Stomach (tissue), 9 donors: Measurements from ENCODE around the gene QRICH2. TPM values are rescaled to one million over a fixed set of nuclear protein-coding genes. Genes with fewer than 3 reads are reported as not detected.

Experiments used
- DNase-seq, 2 donors: peaks; one replicate each; pipeline versions ENCODE4 v3.0.0 to v3.0.0-alpha.2; 2013 to 2019
- H3K27ac ChIP-seq, 5 donors: fragments of 200-600 bp in 4 of 5; sonication (generic) in 4 of 5; one replicate each; pipeline ENCODE4 v1.5.1; 2013 to 2019; ENCODE audit warnings: mild to moderate bottlenecking in 1 of 5, moderate library complexity in 1 of 5
- H3K27me3 ChIP-seq, 3 donors: fragments of 200-600 bp; sonication (generic); one replicate each; pipeline ENCODE4 v1.5.1; 2017 to 2019; ENCODE audit warnings: mixed run types in 1 of 3
- H3K36me3 ChIP-seq, 4 donors: fragments of 200-600 bp; sonication (generic); 1 replicate in 3 of 4; 2 replicates in 1 of 4; pipeline ENCODE4 v1.5.1; 2016 to 2019
- H3K4me1 ChIP-seq, 4 donors: fragments of 200-600 bp; sonication (generic); one replicate each; pipeline ENCODE4 v1.5.1; 2016 to 2019
- H3K4me3 ChIP-seq, 4 donors: fragments of 200-600 bp; sonication (generic) in 3 of 4; one replicate each; pipeline ENCODE4 v1.5.1; 2016 to 2019; ENCODE audit warnings: mild to moderate bottlenecking in 1 of 4
- H3K9me3 ChIP-seq, 4 donors: fragments of 200-600 bp; sonication (generic); one replicate each; pipeline ENCODE4 v1.5.1; 2016 to 2019
- EP300 ChIP-seq: sonication (generic); formaldehyde crosslinking; IDR thresholded peaks from one replicate; pipeline ENCODE4 v1.6.1; 2017; ENCODE audit warnings: antibody characterized with exemption
- POLR2A ChIP-seq, 4 donors: fragments of 450-650 bp; IDR thresholded peaks; one replicate each; pipeline ENCODE4 v1.6.1; 2016; ENCODE audit warnings: antibody characterized with exemption in 4 of 4, control low read depth in 2 of 4, mild to moderate bottlenecking in 1 of 4, moderate library complexity in 1 of 4
- POLR2AphosphoS5 ChIP-seq, 3 donors: sonication (generic); formaldehyde crosslinking; IDR thresholded peaks; one replicate each; pipeline ENCODE4 v1.6.1; 2016; ENCODE audit warnings: antibody characterized with exemption in 3 of 3
- WGBS, 5 donors: extraction: QIAGEN DNeasy Blood & Tissue Kit in 3 of 5; methylation state at CpG; one replicate each; pipeline versions ENCODE4 v1.1.5 to v1.1.7; 2013 to 2018; 5-methylcytosine and 5-hydroxymethylcytosine counted together
- intact Hi-C: fragments of 100-400 bp; cut with DNase I; formaldehyde crosslinking; loops from one replicate; pipeline ENCODE4 v1.15.1; 2023; ENCODE audit warnings: low total_unique reads
- polyA plus RNA-seq, 3 donors: library from polyadenylated mRNA; stranded (reverse); fragments of 200-250 nt; gene quantifications; one replicate each; pipeline ENCODE4 v1.2.3, GENCODE V29; 2013
- total RNA-seq, 5 donors: library from RNA; depleted of rRNA; stranded (reverse); fragments of >200 nt; gene quantifications; one replicate each; pipeline versions ENCODE4 v1.1.0 to v1.2.3, GENCODE V29; 2014 to 2016
- TF ChIP-seq, protein P1 (sequence below), 7 experiments: fragments of 450-650 bp in 4 of 7; fragments of 200-600 bp in 3 of 7; sonication (generic) in 3 of 7; IDR thresholded peaks; one replicate each; pipeline ENCODE4 v1.5.1; 2016 to 2019; ENCODE audit warnings: antibody characterized with exemption in 7 of 7, control low read depth in 2 of 7, mild to moderate bottlenecking in 1 of 7
- donor health status: healthy with polysubstance abuse.
- donor health status: Bipolar disorder and iron deficiency.
- donor health status: healthy.

QRICH2 gene
- total and polyA plus RNA-seq, 8 donors, result 0.72 to 12.5 (median 3.9) TPM

DNA sequence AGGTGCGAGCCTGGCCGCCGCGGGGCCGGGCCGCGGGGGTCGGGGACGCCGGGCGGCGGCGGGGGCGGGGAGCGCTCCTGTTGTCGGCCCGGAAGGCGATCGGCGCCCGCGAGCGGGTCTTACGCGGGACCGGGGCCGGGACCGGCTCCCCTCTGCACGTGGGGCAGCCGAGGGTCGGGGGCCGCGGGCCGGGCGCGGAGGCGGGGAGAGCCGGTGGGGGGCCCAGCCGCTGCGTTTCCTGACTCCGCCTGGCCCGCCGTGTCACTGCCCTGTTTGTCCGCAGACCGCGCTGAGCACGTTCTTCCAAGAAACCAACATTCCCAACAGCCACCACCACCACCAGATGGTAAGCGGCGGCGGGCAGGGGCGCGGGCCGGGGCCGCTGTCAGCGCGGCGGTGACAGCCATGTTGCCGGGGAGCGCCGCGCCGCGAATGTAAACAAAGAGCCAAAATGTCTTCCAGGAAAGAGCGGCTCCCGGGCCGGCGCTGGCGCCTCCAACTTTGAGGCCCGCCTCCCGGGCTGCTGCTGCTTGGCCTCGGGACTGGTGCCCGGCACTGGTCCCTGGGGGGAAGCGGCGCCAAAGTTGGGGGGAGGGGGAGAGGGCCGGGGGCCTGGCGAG is 42.3 kb downstream of the QRICH2 start:
- peak; percentile 76 to 88 for DNase-seq
- WGBS, 5 donors, result 0 to 1% (median 0%) methylated on average over 17 to 76 of the region's 76 CpGs
- Histone ChIP-seq H3K4me3 (peak overlapping the region; percentile 71 to 95 (median 84)), H3K36me3 (peaks cover 4 to 29% (median 20%) of the 10 kb centered on the region in 4 donors), H3K4me1 (peaks cover 71 to 87% (median 83%) of the 10 kb centered on the region in 4 donors), H3K27me3 (no peaks in the 10 kb centered on the region), H3K27ac (peak overlapping the region; percentile 87 to 100 (median 96)), H3K9me3 (no peaks in the 10 kb centered on the region)
- intact Hi-C loops, result no loop called here
- TF ChIP-seq POLR2AphosphoS5 (IDR thresholded peaks at IDR 0.05) (peak in 2 of 3 donors; percentile 23 to 43), EP300 (no peak)

DNA sequence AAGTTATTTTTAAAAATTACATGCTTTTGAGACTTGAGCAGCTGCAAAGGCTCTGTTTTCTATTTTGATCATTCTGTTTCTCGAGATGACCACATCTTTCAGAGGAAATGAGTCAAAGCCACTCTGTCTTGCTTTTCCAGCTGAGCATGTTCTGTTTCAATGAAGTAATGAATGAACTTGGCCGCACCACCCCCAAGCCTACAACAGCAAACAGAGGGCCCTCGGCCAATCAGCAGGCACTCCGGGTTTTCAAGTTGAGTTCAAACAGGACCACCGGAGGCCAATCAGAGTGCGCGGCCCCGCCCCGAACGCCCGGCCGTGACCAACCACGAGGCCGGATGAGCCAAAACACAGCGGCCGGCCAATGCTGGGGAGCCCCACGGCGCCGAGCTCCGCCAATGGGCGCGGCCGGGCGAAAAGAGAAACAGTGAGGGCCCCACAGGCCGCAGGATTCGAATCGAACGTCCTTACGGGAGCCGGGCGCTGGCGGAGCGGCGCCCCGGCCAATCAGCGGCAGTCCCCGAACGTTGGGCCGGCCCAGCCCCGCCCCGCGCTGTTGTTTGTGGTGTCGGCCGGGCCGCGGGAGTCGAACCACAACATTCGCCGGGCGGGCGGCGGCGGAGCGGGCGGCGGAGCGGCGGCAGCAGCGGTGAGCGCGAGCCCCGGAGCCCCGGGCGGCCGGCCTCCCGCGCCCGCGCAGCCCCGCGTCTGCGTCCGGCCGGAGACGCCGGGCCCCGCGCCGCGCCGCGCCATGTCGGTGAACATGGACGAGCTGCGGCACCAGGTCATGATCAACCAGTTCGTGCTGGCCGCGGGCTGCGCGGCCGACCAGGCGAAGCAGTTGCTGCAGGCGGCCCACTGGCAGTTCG is 43.1 kb downstream of the QRICH2 start, which contains the start of gene UBALD2:
Gene UBALD2 (plus strand): TSS at position 594 of the 869 bp plus-strand sequence. CDS start 158 bp downstream, at position 752.
- Histone ChIP-seq H3K4me1 (peaks cover 76 to 87% (median 83%) of the 10 kb centered on the region in 4 donors), H3K4me3 (peak within 1 kb of the TSS; percentile 71 to 95 (median 84)), H3K9me3 (no peaks in the 10 kb centered on the region), H3K27me3 (no peaks in the 10 kb centered on the region), H3K36me3 (peaks cover 0 to 22% (median 12%) of the 10 kb centered on the region in 4 donors), H3K27ac (peak within 1 kb of the TSS; percentile 87 to 100 (median 96))
- 0 to 1% (median 0%) methylated on average over 31 to 94 of the region's 94 CpGs for WGBS, 5 donors
- TF ChIP-seq EP300, result no peak
- TF ChIP-seq, protein P1, sequence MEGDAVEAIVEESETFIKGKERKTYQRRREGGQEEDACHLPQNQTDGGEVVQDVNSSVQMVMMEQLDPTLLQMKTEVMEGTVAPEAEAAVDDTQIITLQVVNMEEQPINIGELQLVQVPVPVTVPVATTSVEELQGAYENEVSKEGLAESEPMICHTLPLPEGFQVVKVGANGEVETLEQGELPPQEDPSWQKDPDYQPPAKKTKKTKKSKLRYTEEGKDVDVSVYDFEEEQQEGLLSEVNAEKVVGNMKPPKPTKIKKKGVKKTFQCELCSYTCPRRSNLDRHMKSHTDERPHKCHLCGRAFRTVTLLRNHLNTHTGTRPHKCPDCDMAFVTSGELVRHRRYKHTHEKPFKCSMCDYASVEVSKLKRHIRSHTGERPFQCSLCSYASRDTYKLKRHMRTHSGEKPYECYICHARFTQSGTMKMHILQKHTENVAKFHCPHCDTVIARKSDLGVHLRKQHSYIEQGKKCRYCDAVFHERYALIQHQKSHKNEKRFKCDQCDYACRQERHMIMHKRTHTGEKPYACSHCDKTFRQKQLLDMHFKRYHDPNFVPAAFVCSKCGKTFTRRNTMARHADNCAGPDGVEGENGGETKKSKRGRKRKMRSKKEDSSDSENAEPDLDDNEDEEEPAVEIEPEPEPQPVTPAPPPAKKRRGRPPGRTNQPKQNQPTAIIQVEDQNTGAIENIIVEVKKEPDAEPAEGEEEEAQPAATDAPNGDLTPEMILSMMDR (IDR thresholded peaks at IDR 0.05), result no peak
- TF ChIP-seq POLR2A (IDR thresholded peaks at IDR 0.05), result peak in 1 of 4 donors; percentile 45
- peak; percentile 76 to 97 (median 96) for TF ChIP-seq POLR2AphosphoS5 (IDR thresholded peaks at IDR 0.05)
- intact Hi-C loops, result no loop called here
- DNase-seq, result peak; percentile 100

DNA sequence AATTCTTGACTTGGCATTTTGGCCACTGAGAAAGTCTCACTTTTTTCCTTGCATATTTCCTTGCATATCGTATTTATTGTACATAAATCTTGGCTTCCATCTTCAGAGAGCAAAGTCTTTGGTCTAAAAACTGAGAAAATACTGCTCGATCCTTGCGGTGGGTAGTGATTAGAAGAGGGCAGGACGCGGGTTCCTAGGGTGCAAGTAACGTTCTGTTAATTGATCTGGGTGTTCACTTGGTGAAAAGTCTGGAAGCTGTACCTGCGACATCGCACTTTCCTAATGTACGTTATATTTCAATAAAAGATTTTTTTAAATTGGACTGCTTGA is 43.7 kb downstream of the QRICH2 start:
- DNase-seq, result no peak
- H3K27me3 ChIP-seq, result no peaks in the 10 kb centered on the region
- WGBS, 5 donors, result 26 to 45% (median 34%) methylated on average over 9 of the region's 9 CpGs
- H3K9me3 ChIP-seq, result no peaks in the 10 kb centered on the region
- intact Hi-C loops, result no loop called here
- H3K36me3 ChIP-seq, result peaks cover 0 to 16% (median 7%) of the 10 kb centered on the region in 4 donors
- H3K4me1 ChIP-seq, result peaks cover 76 to 86% (median 83%) of the 10 kb centered on the region in 4 donors
- peak overlapping the region; percentile 71 to 100 (median 94) for H3K27ac ChIP-seq
- no peak overlapping the region for H3K4me3 ChIP-seq
- TF ChIP-seq POLR2A (IDR thresholded peaks at IDR 0.05) (no peak), EP300 (no peak), POLR2AphosphoS5 (IDR thresholded peaks at IDR 0.05) (no peak)
- TF ChIP-seq, protein P1 (IDR thresholded peaks at IDR 0.05), result no peak

DNA sequence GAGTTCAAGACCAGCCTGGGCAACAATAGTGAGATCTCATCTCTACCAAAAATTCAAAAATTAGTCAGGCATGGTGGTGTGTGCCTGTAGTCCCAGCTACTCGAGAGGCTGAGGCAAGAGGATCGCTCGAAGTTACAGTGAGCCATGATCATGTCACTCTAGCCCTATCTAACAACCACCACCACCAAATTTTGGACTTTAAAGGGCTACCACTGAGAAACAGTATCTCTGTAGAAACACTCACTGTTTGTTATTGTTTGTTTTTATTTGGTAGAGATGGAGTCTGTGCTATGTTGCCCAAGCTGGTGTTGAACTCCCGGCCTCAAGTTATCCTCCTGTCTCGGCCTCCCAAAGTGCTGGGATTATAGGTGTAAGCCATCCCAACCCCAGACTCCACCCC is 44.2 kb downstream of the QRICH2 start:
- 83 to 94% (median 92%) methylated on average over 5 of the region's 5 CpGs for WGBS, 5 donors
- TF ChIP-seq, protein P1 (IDR thresholded peaks at IDR 0.05), result no peak
- TF ChIP-seq EP300 (no peak), POLR2A (IDR thresholded peaks at IDR 0.05) (no peak), POLR2AphosphoS5 (IDR thresholded peaks at IDR 0.05) (no peak)
- Histone ChIP-seq H3K36me3 (peaks cover 0 to 11% (median 2%) of the 10 kb centered on the region in 4 donors), H3K4me3 (no peak overlapping the region), H3K27me3 (no peaks in the 10 kb centered on the region), H3K27ac (peak overlapping the region; percentile 82 to 100 (median 94)), H3K4me1 (peaks cover 73 to 82% (median 79%) of the 10 kb centered on the region in 4 donors), H3K9me3 (no peaks in the 10 kb centered on the region)
- no peak for DNase-seq
- intact Hi-C loops, result no loop called here
